Cardiac septum (tissue), 1 donor: ENCODE data around the gene GGT6. TPM values are rescaled to one million over a fixed set of nuclear protein-coding genes. Genes with fewer than 3 reads are reported as not detected.

ENCODE experiments used
- DNase-seq: peaks from one replicate; pipeline ENCODE4 v3.0.0-alpha.2; 2020; ENCODE audit warnings: low spot score
- intact Hi-C: fragments of 100-400 bp; cut with DNase I; formaldehyde crosslinking; loops from one replicate; pipeline ENCODE4 v1.14.0; 2022
- total RNA-seq: library from RNA; stranded (reverse); fragmentation: NEBNext Ultra II Directional; extraction: Animal tissue kit (Norgen Biotek cat#: 25700); gene quantifications from one replicate; pipeline ENCODE4 v1.2.1, GENCODE V29; 2021
- donor health status: DM: no; HTN: no; CAD: no.

Gene GGT6
- total RNA-seq, 1 donor from 2014 or later, result not detected

DNA sequence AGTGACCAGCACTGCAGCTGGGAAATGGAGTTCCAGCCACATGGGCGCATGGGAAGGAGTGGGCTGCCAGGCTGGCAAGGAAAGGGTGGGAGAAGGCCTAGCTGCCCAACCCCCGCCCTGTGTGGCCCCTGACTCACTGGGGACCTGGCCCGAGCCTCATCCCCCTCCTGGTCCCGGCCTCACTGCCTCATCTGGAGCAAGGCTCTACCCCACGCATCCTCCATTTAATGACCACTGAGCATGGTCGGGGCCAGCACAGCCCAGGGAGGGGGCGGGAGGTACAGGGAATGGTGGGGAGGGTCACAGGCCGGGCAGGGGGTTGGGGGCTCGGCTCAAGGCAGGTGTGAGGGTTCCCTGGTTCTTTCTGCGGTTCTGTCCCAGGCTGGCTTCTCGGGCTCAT, 45.6 kb downstream of the GGT6 start:
- intact Hi-C loops, result no loop called here

GRCh38 chr17:4514206-4514605, 46.2 kb downstream of the GGT6 start:
- DNase-seq, result no peak
- intact Hi-C loops, result no loop called here

More for the DNA sequence above, 45.6 kb downstream of the GGT6 start:
- no peak for DNase-seq

GRCh38 chr17:4513113-4514032, 47.0 kb downstream of the GGT6 start:
- DNase-seq, result no peak
- intact Hi-C loops, result no loop called here

- intact Hi-C loops, result no loop called here
- DNase-seq, result no peak
Measured at GRCh38 chr17:4512156-4513112, 47.9 kb downstream of the GGT6 start.

GRCh38 chr17:4511199-4511932, 49.0 kb downstream of the GGT6 start:
- intact Hi-C loops, result no loop called here
- DNase-seq, result no peak

DNA sequence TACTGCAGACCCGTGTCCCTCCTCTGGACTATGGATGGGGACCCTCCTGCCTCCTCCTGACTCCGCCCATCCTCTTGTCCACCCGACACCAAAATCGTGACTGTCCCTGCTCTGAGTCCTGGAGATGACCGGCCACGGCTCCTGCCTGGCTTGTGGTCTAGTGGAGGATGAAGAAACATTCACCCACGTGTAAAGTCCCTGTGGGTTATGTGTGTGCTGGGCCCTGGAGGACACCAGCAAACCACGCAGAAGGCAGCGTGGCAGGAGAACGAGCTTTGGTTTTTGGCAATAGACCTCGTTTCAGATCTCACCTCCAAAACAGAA, 49.8 kb downstream of the GGT6 start:
- intact Hi-C loops, result no loop called here

DNA sequence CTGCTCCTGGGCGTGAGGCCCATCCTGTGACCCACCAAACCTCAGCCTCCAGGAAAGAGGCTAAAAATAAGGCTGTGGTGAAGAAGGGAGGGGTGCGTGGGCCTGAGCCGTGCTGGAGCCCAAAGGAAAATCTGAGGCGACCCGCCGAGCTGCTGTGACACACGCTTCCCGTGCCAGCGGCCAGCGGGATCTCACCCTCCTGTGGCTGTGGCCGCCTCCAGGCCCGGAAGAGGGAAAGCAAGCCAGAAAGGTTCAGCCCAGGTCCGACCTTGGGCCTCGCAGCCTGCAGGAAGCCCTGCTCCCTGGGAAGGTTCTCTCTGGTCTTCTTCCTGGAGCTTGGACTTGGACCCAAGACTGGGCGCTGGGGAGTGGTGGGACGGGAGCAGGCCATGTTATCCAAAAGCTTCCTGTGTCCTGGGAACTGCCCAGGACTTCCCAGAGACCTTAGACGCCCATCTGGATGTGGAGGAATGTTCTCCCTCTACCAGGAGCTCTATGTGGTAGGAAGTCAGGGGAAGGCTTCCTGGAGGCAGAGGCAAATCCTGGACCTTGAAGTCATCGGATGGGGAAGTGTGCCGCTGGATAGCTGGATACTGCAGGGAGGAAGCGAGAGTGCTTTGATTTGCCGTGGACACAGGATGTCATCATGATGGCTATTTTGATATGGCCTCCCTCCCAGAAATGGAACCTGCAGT, 50.3 kb downstream of the GGT6 start:
- intact Hi-C loops, result no loop called here
- DNase-seq, result no peak

More for the DNA sequence above, 49.8 kb downstream of the GGT6 start:
- no peak for DNase-seq

GRCh38 chr17:4509401-4509800, 51.0 kb downstream of the GGT6 start:
- intact Hi-C loops, result no loop called here
- no peak for DNase-seq

DNA sequence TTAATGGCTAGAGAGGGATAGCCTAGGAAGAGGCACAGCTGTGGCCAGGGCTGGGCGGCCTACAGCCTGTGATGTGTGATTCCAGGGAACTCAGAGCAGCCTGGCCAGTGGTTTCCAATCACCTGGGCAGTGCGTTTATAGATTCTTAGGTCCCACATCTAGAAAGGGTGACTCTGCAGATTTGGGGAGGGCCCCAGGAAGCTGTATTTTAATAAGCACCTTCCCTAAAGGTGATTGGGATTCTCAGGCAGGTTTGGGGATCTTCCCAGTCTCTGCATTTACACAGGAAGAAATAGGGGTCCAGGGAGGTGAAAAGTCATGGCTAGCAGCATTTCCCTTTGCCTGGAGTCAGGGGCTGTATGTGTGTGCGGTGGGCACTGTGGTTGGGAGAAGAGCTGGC, 52.2 kb downstream of the GGT6 start:
- no peak for DNase-seq
- intact Hi-C loops, result no loop called here

DNA sequence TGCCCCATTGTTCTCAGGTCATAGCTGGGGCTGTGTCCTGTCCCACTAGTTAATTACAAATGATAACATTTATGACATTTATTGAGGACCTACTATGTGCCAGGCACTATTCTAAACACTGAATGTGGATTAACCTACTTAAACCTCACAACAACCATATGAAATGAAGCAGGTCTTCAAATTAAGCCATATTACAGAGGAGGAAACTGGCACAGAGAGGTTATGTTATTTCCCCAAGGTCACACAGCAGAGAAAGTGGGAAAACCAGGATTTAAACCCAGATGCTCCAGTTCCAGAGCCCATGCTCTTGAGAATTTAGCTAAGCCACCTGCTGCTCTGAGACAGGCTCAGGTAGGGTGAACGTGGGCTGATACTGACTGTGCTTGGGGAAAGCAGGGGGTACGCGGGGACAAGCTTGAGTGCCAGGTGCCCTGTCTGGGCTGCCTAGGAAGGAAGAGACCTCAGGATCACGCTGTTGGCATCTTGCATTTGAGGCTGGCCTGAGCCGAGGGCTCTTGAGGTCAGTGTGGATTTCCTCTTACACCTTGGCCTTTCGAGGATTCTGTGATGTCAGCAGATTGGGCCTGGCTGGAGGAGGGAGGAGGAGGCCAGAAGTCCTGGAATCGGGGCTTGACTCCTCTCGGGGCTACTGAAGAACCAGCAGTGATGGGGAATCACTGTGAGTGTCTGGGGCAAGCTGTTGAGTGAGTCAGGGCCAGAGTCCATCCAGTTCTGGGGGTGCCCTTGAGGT, 52.8 kb downstream of the GGT6 start:
- DNase-seq, result no peak
- intact Hi-C loops, result no loop called here

Other genes with a start within 250 kb of the GGT6 start
- gene UBE2G1, start 193.9 kb downstream of the GGT6 start, total RNA-seq, result 80.4 TPM
- gene SPNS3, start 126.6 kb downstream of the GGT6 start, total RNA-seq, result 0.54 TPM
- gene SPNS2, start 61.7 kb downstream of the GGT6 start, total RNA-seq, result 10.3 TPM
- 26.1 TPM for gene MYBBP1A, start 5.2 kb downstream of the GGT6 start, total RNA-seq
- 8.1 TPM for gene SMTNL2, start 24.0 kb upstream of the GGT6 start, total RNA-seq
- gene ALOX15, start 81.1 kb upstream of the GGT6 start, total RNA-seq, result 0.35 TPM
- gene PELP1, start 143.6 kb upstream of the GGT6 start, total RNA-seq, result 36.4 TPM
- 20.8 TPM for gene ARRB2, start 150.1 kb upstream of the GGT6 start, total RNA-seq
- 19.9 TPM for gene MED11, start 170.9 kb upstream of the GGT6 start, total RNA-seq
- gene ZMYND15, start 179.3 kb upstream of the GGT6 start, total RNA-seq, result 0.40 TPM
- 3.6 TPM for gene CXCL16, start 179.4 kb upstream of the GGT6 start, total RNA-seq
- gene TM4SF5, start 211.3 kb upstream of the GGT6 start, total RNA-seq, result not detected
- gene VMO1, start 225.8 kb upstream of the GGT6 start, total RNA-seq, result 0.97 TPM
- not detected for gene GLTPD2, start 228.4 kb upstream of the GGT6 start, total RNA-seq
- 147 TPM for gene PSMB6, start 235.6 kb upstream of the GGT6 start, total RNA-seq
- gene PLD2, start 246.6 kb upstream of the GGT6 start, total RNA-seq, result 9.5 TPM